Adrenal gland (tissue), 5 donors: ENCODE measurements around the gene ZBTB12.

Experiments used
- CTCF ChIP-seq, 6 experiments: fragments of 450-650 bp in 4 of 6; fragments of 200-600 bp in 2 of 6; sonication (generic) in 1 of 6; IDR thresholded peaks; 1 replicate in 5 of 6; 2 replicates in 1 of 6; pipeline versions ENCODE4 v1.5.1 to v1.8.0; 2016 to 2021; ENCODE audit warnings: antibody characterized with exemption in 6 of 6, mild to moderate bottlenecking in 2 of 6, moderate library complexity in 1 of 6
- POLR2A ChIP-seq, 2 donors: fragments of 450-650 bp; IDR thresholded peaks; one replicate each; pipeline ENCODE4 v1.6.1; 2017; ENCODE audit warnings: antibody characterized with exemption in 2 of 2, mild to moderate bottlenecking in 2 of 2, moderate library complexity in 1 of 2
- donor health status: DM: no; HTN: no; CAD: no.

GRCh38 chr6:31948753-31949413 is 47.0 kb upstream of the ZBTB12 start:
- no peak for TF ChIP-seq CTCF (IDR thresholded peaks at IDR 0.05)
- no peak for TF ChIP-seq POLR2A (IDR thresholded peaks at IDR 0.05)
